GM12892 (cell line): ENCODE data around the gene LCN2.

ENCODE experiments used
- POLR2A ChIP-seq: IDR thresholded peaks from 2 replicates; pipeline ENCODE4 v1.6.1; 2011; ENCODE audit warnings: low read depth, low read length, control low read depth
- POLR2AphosphoS5 ChIP-seq: IDR thresholded peaks from 2 replicates; pipeline ENCODE4 v1.6.1; 2011; ENCODE audit warnings: low read depth, low read length, control low read depth
- TAF1 ChIP-seq: IDR thresholded peaks from 2 replicates; pipeline ENCODE4 v1.6.1; 2011; ENCODE audit warnings: low read depth, mild to moderate bottlenecking, control low read depth, low read length, borderline replicate concordance

- TF ChIP-seq POLR2AphosphoS5 (no peak), POLR2A (no peak), TAF1 (no peak)
Observed at GRCh38 chr9:128188209-128188608, 39.0 kb downstream of the LCN2 start.
